Suprapubic skin (tissue), 3 donors: ENCODE measurements around the gene ZWINT.

Source experiments
- CTCF ChIP-seq, 2 donors: fragments of 200-600 bp in 1 of 2; fragments of 450-650 bp in 1 of 2; sonication (generic) in 1 of 2; IDR thresholded peaks; one replicate each; pipeline ENCODE4 v1.5.1; 2016 to 2019; ENCODE audit warnings: antibody characterized with exemption in 2 of 2, mild to moderate bottlenecking in 1 of 2, moderate library complexity in 1 of 2
- POLR2A ChIP-seq, 2 donors: fragments of 450-650 bp; IDR thresholded peaks; one replicate each; pipeline ENCODE4 v1.6.1; 2017; ENCODE audit warnings: antibody characterized with exemption in 2 of 2, mild to moderate bottlenecking in 2 of 2, moderate library complexity in 2 of 2

DNA sequence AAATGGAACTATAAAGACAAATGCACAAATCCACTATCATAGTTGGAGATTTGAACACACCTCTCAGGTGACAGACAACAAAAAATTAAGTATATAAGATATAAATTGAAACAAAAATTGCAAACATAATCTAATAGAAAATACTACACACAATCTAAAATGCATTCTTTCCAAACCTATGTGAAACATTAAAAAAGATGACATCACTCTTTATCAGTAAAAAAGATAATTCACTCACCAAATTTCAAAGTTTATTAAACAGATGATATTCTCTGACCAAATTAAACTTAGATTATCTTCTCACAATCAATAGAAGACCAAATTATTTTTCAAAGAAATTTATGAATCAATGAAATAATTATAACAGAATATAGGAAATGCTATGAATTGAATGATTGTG, 4.0 kb downstream of the ZWINT start:
- TF ChIP-seq CTCF (IDR thresholded peaks at IDR 0.05): no peak
- TF ChIP-seq POLR2A (IDR thresholded peaks at IDR 0.05): no peak
